HUES48 (cell line): Measurements from ENCODE around the gene GRIPAP1.
"Not testable (repeated sequence)": the region's sequence is repeated elsewhere in the genome, so short reads cannot be mapped to it uniquely, and the experiment has no call there.

Source experiments
- H3K27ac ChIP-seq: one replicate; pipeline ENCODE4 v1.7.0; 2013; ENCODE audit warnings: low read depth, low read length, inconsistent platforms
- H3K27me3 ChIP-seq: 2 replicates; pipeline ENCODE4 v1.6.1; 2013; ENCODE audit warnings: mild to moderate bottlenecking, low read length; ENCODE audit not compliant: control insufficient read depth, insufficient read depth
- H3K36me3 ChIP-seq: 2 replicates; pipeline ENCODE4 v1.6.1; 2013; ENCODE audit warnings: low read length; ENCODE audit not compliant: control insufficient read depth, insufficient read depth
- H3K4me1 ChIP-seq: 2 replicates; pipeline ENCODE4 v1.6.1; 2013; ENCODE audit warnings: mild to moderate bottlenecking, low read length; ENCODE audit not compliant: control insufficient read depth, insufficient read depth
- H3K4me3 ChIP-seq: 2 replicates; pipeline ENCODE4 v1.5.1; 2013; ENCODE audit warnings: mild to moderate bottlenecking, low read depth, low read length
- H3K9ac ChIP-seq: 2 replicates; pipeline ENCODE4 v1.6.1; 2013; ENCODE audit warnings: mild to moderate bottlenecking, low read depth, low read length, moderate library complexity
- H3K9me3 ChIP-seq: 2 replicates; pipeline ENCODE4 v1.6.1; 2013; ENCODE audit warnings: low read length; ENCODE audit not compliant: control insufficient read depth, insufficient read depth

Gene GRIPAP1

GRCh38 chrX:48996969-48997368, 5.1 kb downstream of the GRIPAP1 start:
- Histone ChIP-seq H3K4me3 (no peak overlapping the region), H3K9me3 (peaks cover 31% of the 10 kb centered on the region), H3K36me3 (peaks cover 63% of the 10 kb centered on the region), H3K27me3 (no peaks in the 10 kb centered on the region), H3K9ac (no peak overlapping the region), H3K27ac (no peak overlapping the region), H3K4me1 (no peaks in the 10 kb centered on the region)

DNA sequence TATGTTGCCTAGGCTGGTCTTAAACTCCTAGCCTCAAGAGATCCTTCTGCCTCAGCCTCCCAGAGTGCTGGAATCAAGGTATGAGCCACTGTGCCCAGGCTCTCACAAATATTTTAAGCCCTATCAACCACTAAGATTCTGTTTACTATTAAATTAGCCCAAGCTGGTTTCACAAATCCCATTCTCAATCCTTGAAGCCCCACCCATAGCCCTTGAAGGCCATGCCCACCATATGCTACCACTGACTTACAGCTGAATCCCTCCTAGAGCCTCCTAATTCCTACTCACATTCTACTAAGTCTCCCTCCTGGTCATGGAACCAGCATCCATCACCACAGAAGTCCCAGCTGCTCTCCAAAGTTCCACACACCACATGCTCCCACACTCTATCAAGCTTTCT, 9.7 kb downstream of the GRIPAP1 start:
- Histone ChIP-seq H3K36me3 (peaks cover 77% of the 10 kb centered on the region), H3K9me3 (peaks cover 29% of the 10 kb centered on the region), H3K9ac (no peak overlapping the region), H3K27me3 (no peaks in the 10 kb centered on the region), H3K4me3 (no peak overlapping the region), H3K4me1 (no peaks in the 10 kb centered on the region), H3K27ac (no peak overlapping the region)

- H3K9ac ChIP-seq = no peak overlapping the region
- no peaks in the 10 kb centered on the region for H3K4me1 ChIP-seq
- peaks cover 13% of the 10 kb centered on the region for H3K9me3 ChIP-seq
- no peak overlapping the region for H3K4me3 ChIP-seq
- H3K36me3 ChIP-seq = peaks cover 63% of the 10 kb centered on the region
- no peaks in the 10 kb centered on the region for H3K27me3 ChIP-seq
- H3K27ac ChIP-seq = no peak overlapping the region
These were observed 12.6 kb downstream of the GRIPAP1 start for GRCh38 chrX:48989483-48989882.

- peaks cover 65% of the 10 kb centered on the region for H3K36me3 ChIP-seq
These were observed 18.2 kb downstream of the GRIPAP1 start for GRCh38 chrX:48983896-48984295.

GRCh38 chrX:48983081-48983480, 19.0 kb downstream of the GRIPAP1 start:
- Histone ChIP-seq H3K36me3 (peaks cover 64% of the 10 kb centered on the region), H3K27me3 (no peaks in the 10 kb centered on the region)

More at GRCh38 chrX:48983896-48984295, 18.2 kb downstream of the GRIPAP1 start:
- Histone ChIP-seq H3K4me1 (no peaks in the 10 kb centered on the region), H3K9ac (no peak overlapping the region), H3K27me3 (no peaks in the 10 kb centered on the region), H3K4me3 (no peak overlapping the region), H3K27ac (no peak overlapping the region), H3K9me3 (peaks cover 23% of the 10 kb centered on the region)

DNA sequence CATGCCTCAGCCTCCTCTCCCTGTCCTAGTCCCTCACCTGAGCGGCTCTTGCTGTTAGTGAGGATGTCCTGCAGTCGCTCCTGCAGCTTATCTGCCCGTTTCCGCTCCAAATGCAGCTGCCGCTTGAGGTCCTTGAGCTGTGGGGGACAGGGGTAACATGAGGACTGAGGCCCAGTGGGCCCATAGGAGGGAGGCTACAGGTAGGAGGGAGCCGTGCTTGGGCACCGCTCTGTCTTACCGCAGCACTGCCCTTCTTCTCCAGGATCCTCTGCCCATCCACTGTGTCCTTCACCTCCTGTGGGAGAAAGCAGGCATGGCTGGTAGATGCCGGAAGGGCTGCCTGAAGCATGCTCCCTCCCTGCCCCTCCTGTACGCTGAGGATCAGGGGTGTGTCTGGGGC, 20.9 kb downstream of the GRIPAP1 start:
- no peak overlapping the region for H3K9ac ChIP-seq
- peaks cover 28% of the 10 kb centered on the region for H3K9me3 ChIP-seq
- H3K27ac ChIP-seq = no peak overlapping the region
- H3K27me3 ChIP-seq = no peaks in the 10 kb centered on the region
- no peaks in the 10 kb centered on the region for H3K4me1 ChIP-seq
- H3K36me3 ChIP-seq = peaks cover 72% of the 10 kb centered on the region
- no peak overlapping the region for H3K4me3 ChIP-seq

More at GRCh38 chrX:48983081-48983480, 19.0 kb downstream of the GRIPAP1 start:
- Histone ChIP-seq H3K4me3 (no peak overlapping the region), H3K27ac (no peak overlapping the region), H3K9me3 (peaks cover 21% of the 10 kb centered on the region), H3K4me1 (no peaks in the 10 kb centered on the region), H3K9ac (no peak overlapping the region)

GRCh38 chrX:48980341-48980740, 21.7 kb downstream of the GRIPAP1 start:
- H3K27ac ChIP-seq, H3K27me3 ChIP-seq, H3K4me1 ChIP-seq, H3K4me3 ChIP-seq, H3K9ac ChIP-seq: not testable (repeated sequence)
- H3K36me3 ChIP-seq = peaks cover 76% of the 10 kb centered on the region
- H3K9me3 ChIP-seq = peaks cover 35% of the 10 kb centered on the region

DNA sequence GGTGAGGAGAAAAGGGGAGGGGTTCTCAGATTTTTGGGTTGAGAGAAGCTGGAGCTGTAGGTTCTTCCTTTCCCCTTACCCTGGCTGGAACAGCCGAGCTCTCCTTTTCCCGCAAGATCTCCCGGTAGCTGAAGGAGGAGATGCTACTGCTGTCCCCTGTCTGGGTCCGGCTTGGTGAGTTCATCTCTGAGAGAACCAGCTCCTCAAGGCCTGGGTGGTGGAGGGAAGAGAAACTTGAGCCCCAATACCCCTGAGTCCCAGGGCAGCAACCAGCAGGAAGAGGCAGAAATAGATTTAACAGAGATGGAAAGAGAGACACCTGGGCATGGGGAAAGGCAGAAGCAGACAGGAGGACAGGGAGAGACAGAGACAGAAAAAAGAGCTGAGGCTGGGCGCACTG, 23.8 kb downstream of the GRIPAP1 start:
- Histone ChIP-seq H3K4me1 (no peaks in the 10 kb centered on the region), H3K27ac (no peak overlapping the region), H3K4me3 (no peak overlapping the region), H3K9ac (no peak overlapping the region), H3K27me3 (no peaks in the 10 kb centered on the region), H3K9me3 (peaks cover 41% of the 10 kb centered on the region), H3K36me3 (peaks cover 72% of the 10 kb centered on the region)

GRCh38 chrX:48976086-48976485, 26.0 kb downstream of the GRIPAP1 start:
- H3K9me3 ChIP-seq = peaks cover 33% of the 10 kb centered on the region
- no peak overlapping the region for H3K27ac ChIP-seq
- H3K4me1 ChIP-seq = no peaks in the 10 kb centered on the region
- H3K9ac ChIP-seq = no peak overlapping the region
- H3K27me3 ChIP-seq = no peaks in the 10 kb centered on the region
- H3K36me3 ChIP-seq = peaks cover 52% of the 10 kb centered on the region
- H3K4me3 ChIP-seq = no peak overlapping the region

DNA sequence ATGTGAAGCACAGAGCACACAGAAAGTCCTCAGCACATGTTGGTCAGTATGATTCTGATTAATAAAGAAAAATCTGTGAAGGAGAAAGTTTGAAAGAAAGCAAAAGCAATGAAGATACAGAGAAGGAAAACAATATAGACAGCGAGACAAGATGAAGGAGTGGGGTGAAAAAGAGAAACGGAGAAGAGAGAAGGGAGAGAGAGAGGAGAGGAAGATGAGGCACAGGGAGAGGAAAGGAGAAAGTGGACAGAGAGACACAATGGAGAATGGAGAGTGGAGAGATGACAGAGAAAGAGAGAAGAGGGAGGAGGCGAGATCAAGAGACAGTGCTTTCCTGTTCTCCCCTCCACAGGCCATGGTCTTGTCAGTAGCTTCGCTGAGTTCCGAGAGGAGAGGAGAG, 26.5 kb downstream of the GRIPAP1 start:
- H3K9me3 ChIP-seq = peaks cover 33% of the 10 kb centered on the region
- H3K4me3 ChIP-seq = no peak overlapping the region
- no peaks in the 10 kb centered on the region for H3K27me3 ChIP-seq
- H3K4me1 ChIP-seq = no peaks in the 10 kb centered on the region
- H3K27ac ChIP-seq = no peak overlapping the region
- H3K36me3 ChIP-seq = peaks cover 48% of the 10 kb centered on the region
- H3K9ac ChIP-seq = no peak overlapping the region

DNA sequence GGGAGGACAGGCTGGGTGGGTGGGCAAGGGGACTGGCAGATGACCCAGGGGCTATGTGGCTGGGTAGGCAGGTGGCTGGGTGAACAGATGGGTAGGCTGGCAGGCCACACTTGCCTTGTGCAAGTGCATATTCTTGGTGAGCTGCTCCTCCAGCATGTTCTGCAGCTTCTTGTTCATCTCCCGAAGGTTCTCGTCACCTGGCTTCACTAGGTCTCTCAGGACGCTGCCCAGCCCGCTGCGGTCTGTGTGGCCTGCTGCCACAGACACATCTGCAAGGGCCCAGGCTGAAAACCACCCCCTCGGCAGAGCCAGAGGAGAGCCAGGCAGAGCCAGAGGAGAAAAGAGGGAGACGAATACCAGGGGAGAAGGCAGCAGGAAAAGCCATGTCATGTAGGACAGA, 27.0 kb downstream of the GRIPAP1 start:
- H3K27me3 ChIP-seq = no peaks in the 10 kb centered on the region
- no peaks in the 10 kb centered on the region for H3K4me1 ChIP-seq
- peaks cover 35% of the 10 kb centered on the region for H3K9me3 ChIP-seq
- no peak overlapping the region for H3K9ac ChIP-seq
- no peak overlapping the region for H3K27ac ChIP-seq
- H3K36me3 ChIP-seq = peaks cover 45% of the 10 kb centered on the region
- no peak overlapping the region for H3K4me3 ChIP-seq

GRCh38 chrX:48974574-48974973, 27.5 kb downstream of the GRIPAP1 start:
- Histone ChIP-seq H3K9me3 (peaks cover 36% of the 10 kb centered on the region), H3K36me3 (peaks cover 41% of the 10 kb centered on the region), H3K4me1 (no peaks in the 10 kb centered on the region), H3K27ac (no peak overlapping the region), H3K4me3 (no peak overlapping the region), H3K27me3 (no peaks in the 10 kb centered on the region), H3K9ac (no peak overlapping the region)
